Kidney (tissue), 14 donors: ENCODE measurements around the gene NTMT1. TPM values are rescaled to one million over a fixed set of nuclear protein-coding genes. Genes with fewer than 3 reads are reported as not detected.

Experiments
- DNase-seq, 5 donors: peaks; one replicate each; pipeline ENCODE4 v3.0.0-alpha.2; 2013 to 2020
- FAIRE-seq: peaks from 2 replicates; lab custom pipeline; 2012; peaks lifted over from hg19 to GRCh38; lab: Jason Lieb, UNC
- H3K27ac ChIP-seq, 2 donors: one replicate each; pipeline ENCODE4 v1.7.0; 2013; ENCODE audit warnings: low read depth in 2 of 2, low read length in 2 of 2, inconsistent platforms in 1 of 2
- H3K27me3 ChIP-seq: one replicate; pipeline ENCODE4 v1.7.1; 2013; ENCODE audit warnings: low read length, inconsistent platforms; ENCODE audit not compliant: control insufficient read depth, insufficient read depth
- H3K36me3 ChIP-seq, 3 donors: one replicate each; pipeline versions ENCODE4 v1.7.0 to v1.7.1; 2013; ENCODE audit warnings: low read length in 3 of 3, control low read depth in 1 of 3, inconsistent platforms in 1 of 3; ENCODE audit not compliant: insufficient read depth in 3 of 3, control insufficient read depth in 2 of 3
- H3K4me1 ChIP-seq, 3 donors: one replicate each; pipeline versions ENCODE4 v1.7.0 to v1.7.1; 2013; ENCODE audit warnings: low read length in 3 of 3, inconsistent platforms in 1 of 3, low read depth in 1 of 3; ENCODE audit not compliant: control insufficient read depth in 2 of 3, insufficient read depth in 2 of 3
- H3K4me3 ChIP-seq, 3 donors: one replicate each; pipeline versions ENCODE4 v1.7.0 to v1.8.1; 2013; ENCODE audit warnings: low read length in 3 of 3, control low read depth in 1 of 3, inconsistent platforms in 1 of 3
- H3K9ac ChIP-seq, 3 donors: one replicate each; pipeline versions ENCODE4 v1.7.0 to v1.7.1; 2013; ENCODE audit warnings: low read length in 3 of 3, control low read depth in 1 of 3, inconsistent platforms in 1 of 3
- H3K9me3 ChIP-seq, 3 donors: one replicate each; pipeline versions ENCODE4 v1.7.0 to v1.7.1; 2013; ENCODE audit warnings: low read length in 3 of 3, control low read depth in 1 of 3, inconsistent platforms in 1 of 3; ENCODE audit not compliant: control insufficient read depth in 2 of 3, insufficient read depth in 1 of 3
- CTCF ChIP-seq: IDR thresholded peaks from 3 replicates; pipeline ENCODE4 v1.5.1; 2012; ENCODE audit warnings: mild to moderate bottlenecking, moderate library complexity, borderline replicate concordance; ENCODE audit not compliant: insufficient read depth; ENCODE audit errors: extremely low read depth
- intact Hi-C: fragments of 100-400 bp; cut with DNase I; formaldehyde crosslinking; loops from one replicate; pipeline ENCODE4 v1.11.1; 2022
- polyA plus RNA-seq: library from polyadenylated mRNA; stranded (reverse); fragments of 350-450 nt; fragmentation: Illumina TruSeq; extraction: RNeasy Lipid Tissue Mini Kit (QIAGEN cat#74804); gene quantifications from one replicate; pipeline ENCODE4 v1.2.3, GENCODE V29; 2014; ENCODE audit warnings: low read depth, low replicate concordance; ENCODE audit not compliant: insufficient read depth
- total RNA-seq: library from RNA; stranded (reverse); fragmentation: NEBNext Ultra II Directional; extraction: Animal tissue kit (Norgen Biotek cat#: 25700); gene quantifications from one replicate; pipeline ENCODE4 v1.2.1, GENCODE V29; 2021
- donor health status: control.
- donor health status: control.
- donor health status: control.
- donor health status: control.
- donor health status: control.
- donor health status: DM: yes; HTN: yes; CAD: no.
- donor health status: Normal renal cell carcinoma (clear cell type).

Gene NTMT1
- total and polyA plus RNA-seq, 2 donors from 2014 or later: 32.6 to 61.2 TPM

GRCh38 chr9:129677456-129677855, 51.5 kb downstream of the NTMT1 start:
- no peak for FAIRE-seq
- Histone ChIP-seq H3K27ac (no peak overlapping the region), H3K27me3 (no peaks in the 10 kb centered on the region)

GRCh38 chr9:129678844-129679243, 52.9 kb downstream of the NTMT1 start:
- TF ChIP-seq CTCF: no peak
- FAIRE-seq: no peak
- intact Hi-C loops: no loop called here
- DNase-seq: no peak
- H3K27me3 ChIP-seq: no peaks in the 10 kb centered on the region
- H3K4me3 ChIP-seq: no peak overlapping the region
- no peak overlapping the region for H3K9ac ChIP-seq
- no peaks in the 10 kb centered on the region for H3K4me1 ChIP-seq
- no peaks in the 10 kb centered on the region for H3K36me3 ChIP-seq
- no peaks in the 10 kb centered on the region for H3K9me3 ChIP-seq
- H3K27ac ChIP-seq: no peak overlapping the region

More at GRCh38 chr9:129677456-129677855, 51.5 kb downstream of the NTMT1 start:
- peak in 4 of 5 donors; percentile 52 to 69 (median 62) for DNase-seq
- Histone ChIP-seq H3K36me3 (no peaks in the 10 kb centered on the region), H3K9ac (no peak overlapping the region), H3K4me3 (no peak overlapping the region), H3K4me1 (no peaks in the 10 kb centered on the region), H3K9me3 (no peaks in the 10 kb centered on the region)
- intact Hi-C loops: no loop called here
- TF ChIP-seq CTCF: no peak

- Histone ChIP-seq H3K4me3 (no peak overlapping the region), H3K4me1 (no peaks in the 10 kb centered on the region), H3K36me3 (no peaks in the 10 kb centered on the region), H3K9ac (no peak overlapping the region), H3K9me3 (no peaks in the 10 kb centered on the region), H3K27ac (no peak overlapping the region), H3K27me3 (no peaks in the 10 kb centered on the region)
- TF ChIP-seq CTCF: no peak
- FAIRE-seq (no peak), DNase-seq (no peak)
- intact Hi-C loops: no loop called here
Measured at GRCh38 chr9:129679537-129679936, 53.6 kb downstream of the NTMT1 start.

GRCh38 chr9:129681924-129682323, 56.0 kb downstream of the NTMT1 start:
- Histone ChIP-seq H3K9ac (no peak overlapping the region), H3K4me1 (no peaks in the 10 kb centered on the region), H3K27ac (no peak overlapping the region), H3K36me3 (no peaks in the 10 kb centered on the region), H3K27me3 (no peaks in the 10 kb centered on the region), H3K9me3 (no peaks in the 10 kb centered on the region), H3K4me3 (no peak overlapping the region)
- intact Hi-C loops: no loop called here
- no peak for DNase-seq
- no peak for FAIRE-seq
- TF ChIP-seq CTCF: no peak
